Tibial nerve (tissue), 3 donors: ENCODE measurements around the gene GPR141.

Experiments used
- CTCF ChIP-seq, 5 experiments: fragments of 200-600 bp in 3 of 5; fragments of 450-650 bp in 2 of 5; sonication (generic) in 3 of 5; IDR thresholded peaks; one replicate each; pipeline ENCODE4 v1.5.1; 2016 to 2019; ENCODE audit warnings: antibody characterized with exemption in 5 of 5, mild to moderate bottlenecking in 3 of 5, moderate library complexity in 2 of 5
- POLR2A ChIP-seq, 2 donors: fragments of 450-650 bp; IDR thresholded peaks; one replicate each; pipeline ENCODE4 v1.6.1; 2017; ENCODE audit warnings: antibody characterized with exemption in 2 of 2, mild to moderate bottlenecking in 2 of 2, moderate library complexity in 2 of 2

GRCh38 chr7:37771342-37771741 is 87.8 kb downstream of the GPR141 start:
- TF ChIP-seq CTCF (IDR thresholded peaks at IDR 0.05), result no peak
- TF ChIP-seq POLR2A (IDR thresholded peaks at IDR 0.05), result no peak
